ENCODE results near the gene ZMYM5. TPM values are rescaled to one million over a fixed set of nuclear protein-coding genes. Genes with fewer than 3 reads are reported as not detected.
"Not testable (repeated sequence)": the region's sequence is repeated elsewhere in the genome, so short reads cannot be mapped to it uniquely, and the experiment has no call there.

The ZMYM5 gene
- total RNA-seq, 6 experiments from 2014 or later, result 6.8 to 9.3 (median 8.6) TPM

- DNase-seq, result no peak
- peaks cover 23% of the 10 kb centered on the region for H3K36me3 Mint-ChIP-seq (ENCODE audit: low read depth)
- H3K27ac Mint-ChIP-seq, result no peak overlapping the region
Observed at GRCh38 chr13:19818223-19818842, 45.1 kb downstream of the ZMYM5 start.

GRCh38 chr13:19817510-19818158, 45.8 kb downstream of the ZMYM5 start:
- Mint-ChIP-seq H3K27me3 (ENCODE audit: insufficient read depth) (no peaks in the 10 kb centered on the region), H3K36me3 (ENCODE audit: low read depth) (peaks cover 23% of the 10 kb centered on the region), H3K9me3 (no peaks in the 10 kb centered on the region), H3K27ac (no peak overlapping the region), H3K4me1 (ENCODE audit: low read depth) (peaks cover 15% of the 10 kb centered on the region; the same call in 1 of the 2 replicates), H3K4me3 (no peak overlapping the region)
- no peak for DNase-seq
- TF ChIP-seq CTCF (IDR thresholded peaks at IDR 0.05), result no peak

More at GRCh38 chr13:19818223-19818842, 45.1 kb downstream of the ZMYM5 start:
- Mint-ChIP-seq H3K4me1 (ENCODE audit: low read depth) (peaks cover 15% of the 10 kb centered on the region; the same call in 1 of the 2 replicates), H3K9me3 (no peaks in the 10 kb centered on the region), H3K4me3 (no peak overlapping the region), H3K27me3 (ENCODE audit: insufficient read depth) (no peaks in the 10 kb centered on the region)
- peak; percentile 73 for TF ChIP-seq CTCF (IDR thresholded peaks at IDR 0.05)

GRCh38 chr13:19817106-19817505, 46.3 kb downstream of the ZMYM5 start:
- H3K27me3 Mint-ChIP-seq (ENCODE audit: insufficient read depth), result no peaks in the 10 kb centered on the region; the same call in 1 of the 2 replicates
- H3K27ac Mint-ChIP-seq, result no peak overlapping the region
- no peak for TF ChIP-seq CTCF (IDR thresholded peaks at IDR 0.05)
- H3K4me1 Mint-ChIP-seq (ENCODE audit: low read depth), result peaks cover 15% of the 10 kb centered on the region; the same call in 1 of the 2 replicates
- peaks cover 23% of the 10 kb centered on the region for H3K36me3 Mint-ChIP-seq (ENCODE audit: low read depth)
- H3K9me3 Mint-ChIP-seq, result no peaks in the 10 kb centered on the region
- no peak overlapping the region for H3K4me3 Mint-ChIP-seq
- DNase-seq, result no peak

- not testable (repeated sequence) for H3K27ac Mint-ChIP-seq; H3K4me3 Mint-ChIP-seq; H3K9me3 Mint-ChIP-seq; H3K27me3 Mint-ChIP-seq (ENCODE audit: insufficient read depth); DNase-seq
- peaks cover 23% of the 10 kb centered on the region for H3K36me3 Mint-ChIP-seq (ENCODE audit: low read depth)
- H3K4me1 Mint-ChIP-seq (ENCODE audit: low read depth), result peaks cover 21% of the 10 kb centered on the region; the same call in 1 of the 2 replicates
Observed at GRCh38 chr13:19815842-19816241, 47.6 kb downstream of the ZMYM5 start.

GRCh38 chr13:19810996-19811881, 52.2 kb downstream of the ZMYM5 start:
- no peaks in the 10 kb centered on the region; the same call in 1 of the 2 replicates for H3K27me3 Mint-ChIP-seq (ENCODE audit: insufficient read depth)
- no peaks in the 10 kb centered on the region for H3K9me3 Mint-ChIP-seq
- H3K36me3 Mint-ChIP-seq (ENCODE audit: low read depth), result peaks cover 4% of the 10 kb centered on the region; the same call in 1 of the 2 replicates
- peak; percentile 38 for DNase-seq
- H3K27ac Mint-ChIP-seq, result no peak overlapping the region
- no peak overlapping the region for H3K4me3 Mint-ChIP-seq
- no peak for TF ChIP-seq CTCF (IDR thresholded peaks at IDR 0.05)
- peaks cover 12% of the 10 kb centered on the region; the same call in 1 of the 2 replicates for H3K4me1 Mint-ChIP-seq (ENCODE audit: low read depth)

Data from HFFc6 (cell line).